SU-DHL-6 (cell line): Measurements from ENCODE around the gene GABBR2.

ENCODE experiments used
- CTCF ChIP-seq: fragments of 200-600 bp; sonication (generic); IDR thresholded peaks from one replicate; pipeline ENCODE4 v1.5.1; 2017; ENCODE audit warnings: antibody characterized with exemption, mild to moderate bottlenecking, low read length, moderate library complexity; ENCODE audit not compliant: insufficient read depth, poor library complexity, severe bottlenecking
- EZH2phosphoT487 ChIP-seq: fragments of 200-600 bp; sonication (generic), shearing (Covaris generic); conservative IDR thresholded peaks from 2 replicates; pipeline ENCODE4 v1.6.1; 2018; ENCODE audit warnings: mild to moderate bottlenecking, antibody characterized with exemption, low read length, moderate library complexity, mixed read lengths

DNA sequence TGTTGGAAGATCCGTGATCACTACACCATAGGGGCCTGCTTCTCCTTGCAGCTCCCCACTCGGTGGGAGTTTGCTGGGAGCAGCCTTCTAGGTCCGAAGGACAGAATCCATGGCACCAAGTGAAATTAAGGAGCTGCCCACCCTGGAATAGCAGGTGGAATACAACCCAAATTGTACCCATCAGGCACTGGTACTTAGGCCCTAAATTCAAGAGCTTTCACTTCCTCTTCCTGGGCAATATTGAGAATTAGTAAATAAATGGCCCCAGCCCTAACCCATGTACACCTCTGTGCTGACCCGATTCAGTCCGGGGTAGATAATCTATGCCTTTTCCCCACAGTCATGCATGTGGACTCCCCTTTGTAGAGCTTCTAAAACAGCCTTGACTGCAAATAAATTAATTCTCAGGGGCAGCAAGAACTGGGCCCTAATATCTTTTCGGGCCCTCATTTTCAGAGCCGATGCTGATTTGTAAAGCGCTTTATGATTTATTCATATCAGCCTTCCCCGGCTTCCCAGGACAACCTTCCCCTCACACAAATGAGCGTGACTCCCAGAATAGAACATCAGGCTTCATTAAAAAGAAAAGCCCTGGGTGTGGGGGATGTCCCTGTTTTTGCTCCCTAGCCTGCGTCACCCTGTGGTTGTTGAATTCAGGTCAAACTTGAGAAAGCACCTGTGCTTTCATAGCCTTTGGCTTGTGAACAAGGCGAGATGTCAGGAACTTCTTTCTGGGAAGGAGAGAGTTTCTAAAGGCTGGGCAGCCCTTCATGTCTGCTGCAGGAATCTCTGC is 327.2 kb downstream of the GABBR2 start:
- no peak for TF ChIP-seq CTCF
- TF ChIP-seq EZH2phosphoT487 = no peak
